ENCODE measurements around the gene MTUS2.

Gene MTUS2

DNA sequence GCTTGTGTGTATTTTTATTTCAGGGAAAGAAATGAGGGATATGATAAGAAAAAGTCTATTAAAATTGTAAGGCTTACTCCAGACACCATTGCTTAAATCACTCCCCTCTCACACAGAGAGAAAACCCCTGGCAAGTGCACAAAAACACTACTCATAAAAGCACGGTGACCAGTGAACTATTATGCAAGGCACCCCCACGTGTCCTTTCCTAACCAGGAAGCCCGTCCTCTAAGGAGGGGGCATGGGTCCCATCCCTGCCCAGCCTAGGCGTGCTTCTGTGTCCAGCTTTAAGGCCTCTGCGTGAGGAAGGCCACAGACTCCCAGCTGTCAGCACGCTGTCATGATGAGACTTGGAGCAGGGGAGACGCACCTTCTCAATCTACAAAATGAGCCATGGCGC is 691.8 kb downstream of the MTUS2 start:
- no peak overlapping the region for H3K4me3 ChIP-seq (ENCODE audit: low read depth, low read length)
- no peak for TF ChIP-seq CTCF (IDR thresholded peaks at IDR 0.05; ENCODE audit: borderline replicate concordance, insufficient read depth, low read depth, low read length)

- TF ChIP-seq CTCF (IDR thresholded peaks at IDR 0.05; ENCODE audit: borderline replicate concordance, insufficient read depth, low read depth, low read length) = no peak
- no peak overlapping the region for H3K4me3 ChIP-seq (ENCODE audit: low read depth, low read length)
Measured at GRCh38 chr13:29513002-29513980, 693.2 kb downstream of the MTUS2 start.

GRCh38 chr13:29513981-29514719 is 694.0 kb downstream of the MTUS2 start:
- no peak for TF ChIP-seq CTCF (IDR thresholded peaks at IDR 0.05; ENCODE audit: borderline replicate concordance, insufficient read depth, low read depth, low read length)
- H3K4me3 ChIP-seq (ENCODE audit: low read depth, low read length) = no peak overlapping the region

DNA sequence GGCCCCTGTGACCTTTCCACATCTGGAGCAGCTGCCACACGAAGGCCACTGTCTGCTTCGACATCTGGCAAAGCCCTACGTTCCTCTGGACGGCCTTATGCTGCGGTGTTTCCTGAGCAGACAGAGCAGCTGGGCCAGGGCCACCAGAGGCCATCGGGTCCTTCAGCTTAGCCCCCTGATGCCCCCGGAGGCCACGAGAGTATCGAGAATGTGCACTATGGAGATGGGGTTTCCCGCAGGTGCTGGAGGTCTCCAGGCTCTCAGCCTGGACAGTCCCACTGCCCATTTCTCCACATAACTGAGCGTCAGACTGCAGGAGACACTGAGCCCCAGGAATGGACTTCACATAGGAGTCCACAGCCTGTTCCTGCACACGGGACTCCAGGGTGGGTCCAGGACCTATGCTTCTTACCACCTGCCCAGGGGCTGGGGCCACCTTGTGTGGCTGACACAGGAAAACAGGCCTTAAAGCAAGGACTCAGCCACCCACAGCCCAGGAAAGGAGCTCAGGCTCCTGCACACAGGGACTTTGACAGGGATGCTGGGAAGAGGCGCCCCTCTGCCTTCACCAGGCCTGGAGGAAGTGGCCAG is 694.7 kb downstream of the MTUS2 start:
- no peak overlapping the region for H3K4me3 ChIP-seq (ENCODE audit: low read depth, low read length)
- TF ChIP-seq CTCF (IDR thresholded peaks at IDR 0.05; ENCODE audit: borderline replicate concordance, insufficient read depth, low read depth, low read length) = no peak

DNA sequence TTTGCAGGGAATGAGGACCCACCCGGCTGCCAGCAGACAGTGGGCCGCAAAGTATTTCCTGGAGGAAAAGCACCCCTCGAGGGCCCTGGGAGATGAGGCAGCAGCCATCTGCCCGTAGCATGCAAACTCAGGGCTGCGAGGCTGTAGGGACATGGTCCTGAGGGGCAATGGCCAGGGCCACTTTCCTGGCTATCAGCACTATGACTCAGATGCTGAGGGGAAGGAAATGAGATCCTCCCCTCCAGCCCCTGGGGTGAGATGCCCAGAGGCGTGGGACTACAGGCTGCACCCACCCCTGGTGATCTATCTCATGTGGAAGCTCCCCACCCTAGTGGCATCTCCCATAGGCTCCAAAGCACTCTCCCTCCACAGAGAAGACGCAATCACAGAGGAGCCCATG is 695.2 kb downstream of the MTUS2 start:
- TF ChIP-seq CTCF (IDR thresholded peaks at IDR 0.05; ENCODE audit: borderline replicate concordance, insufficient read depth, low read depth, low read length) = no peak
- no peak overlapping the region for H3K4me3 ChIP-seq (ENCODE audit: low read depth, low read length)

DNA sequence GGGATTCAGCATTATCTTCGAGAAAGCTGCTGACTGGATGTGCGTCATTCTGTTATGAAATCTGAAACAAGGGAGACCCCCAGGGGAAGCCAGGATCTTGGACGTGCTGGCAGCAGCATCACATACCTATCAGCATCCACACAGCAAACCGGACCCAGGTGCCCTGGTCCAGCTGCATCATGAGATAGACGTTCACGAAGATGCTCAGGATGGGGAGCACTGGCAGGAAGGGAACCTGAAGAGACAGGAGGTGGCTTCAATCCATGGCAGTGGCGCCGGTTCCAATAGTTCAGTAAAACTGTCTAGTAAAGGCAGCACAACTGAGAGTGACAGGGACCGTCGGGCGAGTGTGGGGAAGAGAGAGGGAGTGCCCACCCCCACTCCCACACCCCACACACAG is 695.9 kb downstream of the MTUS2 start:
- H3K4me3 ChIP-seq (ENCODE audit: low read depth, low read length) = no peak overlapping the region
- TF ChIP-seq CTCF (IDR thresholded peaks at IDR 0.05; ENCODE audit: borderline replicate concordance, insufficient read depth, low read depth, low read length) = no peak
